HepG2 (cell line): ENCODE results near the gene DNASE1L2. TPM values are rescaled to one million over a fixed set of nuclear protein-coding genes. Genes with fewer than 3 reads are reported as not detected.

Experiments
- CBFB ChIP-seq: sonication (generic); formaldehyde crosslinking; IDR thresholded peaks from 2 replicates; pipeline ENCODE4 v1.4.0; 2020; ENCODE audit warnings: missing genetic modification reagents
- DMTF1 ChIP-seq: sonication (generic); formaldehyde crosslinking; IDR thresholded peaks from 2 replicates; pipeline ENCODE4 v1.4.0; 2020; ENCODE audit warnings: mild to moderate bottlenecking, missing genetic modification reagents
- ELF1 ChIP-seq: sonication (generic); formaldehyde crosslinking; IDR thresholded peaks from 2 replicates; pipeline ENCODE4 v1.4.0; 2020; ENCODE audit warnings: missing genetic modification reagents
- FOXC1 ChIP-seq: sonication (generic); formaldehyde crosslinking; IDR thresholded peaks from 2 replicates; pipeline ENCODE4 v1.8.0; 2022; ENCODE audit warnings: mild to moderate bottlenecking, missing genetic modification reagents, borderline replicate concordance
- FOXM1 ChIP-seq: sonication (generic); formaldehyde crosslinking; IDR thresholded peaks from 2 replicates; pipeline ENCODE4 v1.5.0; 2020; ENCODE audit warnings: missing genetic modification reagents
- GABPB1 ChIP-seq: IDR thresholded peaks from 2 replicates; pipeline ENCODE4 v1.6.1; 2016; ENCODE audit warnings: mild to moderate bottlenecking, missing genetic modification reagents, moderate library complexity, missing compliant biosample characterization
- HNRNPUL1 ChIP-seq: fragments of 200-400 bp; formaldehyde crosslinking; IDR thresholded peaks from 2 replicates; pipeline ENCODE4 v1.6.1; 2017; ENCODE audit warnings: low read depth, mild to moderate bottlenecking, low read length, moderate library complexity
- HOXA3 ChIP-seq: sonication (generic); formaldehyde crosslinking; IDR thresholded peaks from 2 replicates; pipeline ENCODE4 v1.5.0; 2020; ENCODE audit warnings: missing genetic modification reagents
- LRRFIP1 ChIP-seq: sonication (generic); formaldehyde crosslinking; conservative IDR thresholded peaks from 2 replicates; pipeline ENCODE4 v1.4.0; 2020; ENCODE audit warnings: missing genetic modification reagents
- MLLT10 ChIP-seq: sonication (generic); formaldehyde crosslinking; IDR thresholded peaks from 2 replicates; pipeline ENCODE4 v1.4.0; 2020; ENCODE audit warnings: missing genetic modification reagents
- NCOR1 ChIP-seq: fragments of 200-600 bp; sonication (generic); IDR thresholded peaks from 2 replicates; pipeline ENCODE4 v1.7.0; 2017; ENCODE audit warnings: antibody characterized with exemption, low read length, borderline replicate concordance
- NFIC ChIP-seq: IDR thresholded peaks from 2 replicates; pipeline ENCODE4 v1.6.1; 2012; ENCODE audit warnings: mild to moderate bottlenecking, low read length, inconsistent platforms
- POLR2AphosphoS2 ChIP-seq: IDR thresholded peaks from 2 replicates; pipeline ENCODE4 v1.6.1; 2011; ENCODE audit warnings: low read depth, low read length, improper control_type of control experiment
- ZMYM3 ChIP-seq: sonication (generic); formaldehyde crosslinking; IDR thresholded peaks from 2 replicates; pipeline ENCODE4 v1.5.1; 2020; ENCODE audit warnings: mild to moderate bottlenecking, missing genetic modification reagents
- ZNF10 ChIP-seq: sonication (generic); formaldehyde crosslinking; IDR thresholded peaks from 2 replicates; pipeline ENCODE4 v1.4.0; 2020; ENCODE audit warnings: mild to moderate bottlenecking, low read depth, missing genetic modification reagents, borderline replicate concordance
- ZNF354B ChIP-seq: sonication (generic); formaldehyde crosslinking; IDR thresholded peaks from 2 replicates; pipeline ENCODE4 v1.8.0; 2022; ENCODE audit warnings: mild to moderate bottlenecking, missing genetic modification reagents
- ZNF484 ChIP-seq: sonication (generic); formaldehyde crosslinking; IDR thresholded peaks from 2 replicates; pipeline ENCODE4 v1.5.1; 2020; ENCODE audit warnings: mild to moderate bottlenecking, low read depth, missing genetic modification reagents, borderline replicate concordance
- ZNF510 ChIP-seq: sonication (generic); formaldehyde crosslinking; IDR thresholded peaks from 2 replicates; pipeline ENCODE4 v1.4.0; 2020; ENCODE audit warnings: low read depth, mild to moderate bottlenecking, missing genetic modification reagents
- ZNF670 ChIP-seq: sonication (generic); formaldehyde crosslinking; IDR thresholded peaks from 2 replicates; pipeline ENCODE4 v1.8.0; 2022; ENCODE audit warnings: mild to moderate bottlenecking, missing genetic modification reagents, borderline replicate concordance
- ZNF790 ChIP-seq: sonication (generic); formaldehyde crosslinking; IDR thresholded peaks from 2 replicates; pipeline ENCODE4 v1.8.0; 2022; ENCODE audit warnings: missing genetic modification reagents, mild to moderate bottlenecking, borderline replicate concordance
- ZNF83 ChIP-seq: sonication (generic); formaldehyde crosslinking; IDR thresholded peaks from 2 replicates; pipeline ENCODE4 v1.4.0; 2020; ENCODE audit warnings: missing genetic modification reagents, mild to moderate bottlenecking, borderline replicate concordance
- polyA plus RNA-seq, 8 experiments: library from polyadenylated mRNA; depleted of rRNA in 3 of 8; stranded (reverse) in 7 of 8; unstranded in 1 of 8; fragments of >200 nt; fragmentation: Illumina TruSeq in 4 of 8; extraction: Trizol in 4 of 8; gene quantifications; 2 replicates each; pipeline versions ENCODE4 v1.2.1 to v1.2.3, GENCODE V29; 2011 to 2016; ENCODE audit warnings: low read depth in 4 of 8, missing spikeins in 1 of 8, mixed read lengths in 1 of 8; ENCODE audit not compliant: insufficient read depth in 1 of 8
- total RNA-seq, 5 experiments: library from RNA; depleted of rRNA; stranded (reverse); fragments of >200 nt; fragmentation: Illumina TruSeq; extraction: Trizol; gene quantifications; 2 replicates each; pipeline ENCODE4 v1.2.3, GENCODE V29; 2016; ENCODE audit warnings: low read depth in 1 of 5
- TF ChIP-seq, protein P1 (sequence below): sonication (generic); formaldehyde crosslinking; IDR thresholded peaks from 2 replicates; pipeline ENCODE4 v1.8.0; 2022; ENCODE audit warnings: missing genetic modification reagents, mild to moderate bottlenecking, borderline replicate concordance
- TF ChIP-seq, protein P2 (sequence below): sonication (generic); formaldehyde crosslinking; IDR thresholded peaks from 2 replicates; pipeline ENCODE4 v1.5.1; 2020; ENCODE audit warnings: missing genetic modification reagents, mild to moderate bottlenecking, borderline replicate concordance

The DNASE1L2 gene
- total and polyA plus RNA-seq, 2 of the 13 experiments (the other 11 are each of a cell fraction or from before 2014, with no cell fraction given), result 0.44 to 0.50 TPM

GRCh38 chr16:2251296-2252111, 15.3 kb downstream of the DNASE1L2 start, which contains the start of gene ECI1 (continued):
- TF ChIP-seq LRRFIP1 (CRISPR knock-in tag) (no peak), MLLT10 (CRISPR knock-in tag) (no peak), ZMYM3 (CRISPR knock-in tag) (peak; percentile 49; the same call in 1 of the 2 replicates), ZNF83 (no peak; the same call in 1 of the 2 replicates), POLR2AphosphoS2 (peak; percentile 91), ZNF670 (CRISPR knock-in tag) (peak; percentile 81), HOXA3 (CRISPR knock-in tag) (peak; percentile 84), CBFB (CRISPR knock-in tag) (peak; percentile 93), ZNF10 (CRISPR knock-in tag) (no peak), GABPB1 (CRISPR knock-in tag) (peak; percentile 94), ZNF790 (CRISPR knock-in tag) (0 out of 2 replicates have a peak, but pooled peaks have one; percentile 6), NFIC (no peak), FOXM1 (CRISPR knock-in tag) (0 out of 2 replicates have a peak, but pooled peaks have one; percentile 17), ELF1 (peak; percentile 98), ZNF354B (CRISPR knock-in tag) (no peak), ZNF510 (CRISPR knock-in tag) (no peak), NCOR1 (0 out of 2 replicates have a peak, but pooled peaks have one; percentile 26), ZNF484 (no peak), HNRNPUL1 (0 out of 2 replicates have a peak, but pooled peaks have one; percentile 39), DMTF1 (CRISPR knock-in tag) (no peak), FOXC1 (CRISPR knock-in tag) (peak; percentile 49; the same call in 1 of the 2 replicates)
- TF ChIP-seq, protein P1, sequence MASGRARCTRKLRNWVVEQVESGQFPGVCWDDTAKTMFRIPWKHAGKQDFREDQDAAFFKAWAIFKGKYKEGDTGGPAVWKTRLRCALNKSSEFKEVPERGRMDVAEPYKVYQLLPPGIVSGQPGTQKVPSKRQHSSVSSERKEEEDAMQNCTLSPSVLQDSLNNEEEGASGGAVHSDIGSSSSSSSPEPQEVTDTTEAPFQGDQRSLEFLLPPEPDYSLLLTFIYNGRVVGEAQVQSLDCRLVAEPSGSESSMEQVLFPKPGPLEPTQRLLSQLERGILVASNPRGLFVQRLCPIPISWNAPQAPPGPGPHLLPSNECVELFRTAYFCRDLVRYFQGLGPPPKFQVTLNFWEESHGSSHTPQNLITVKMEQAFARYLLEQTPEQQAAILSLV (CRISPR knock-in tag), result no peak
- TF ChIP-seq, protein P2, sequence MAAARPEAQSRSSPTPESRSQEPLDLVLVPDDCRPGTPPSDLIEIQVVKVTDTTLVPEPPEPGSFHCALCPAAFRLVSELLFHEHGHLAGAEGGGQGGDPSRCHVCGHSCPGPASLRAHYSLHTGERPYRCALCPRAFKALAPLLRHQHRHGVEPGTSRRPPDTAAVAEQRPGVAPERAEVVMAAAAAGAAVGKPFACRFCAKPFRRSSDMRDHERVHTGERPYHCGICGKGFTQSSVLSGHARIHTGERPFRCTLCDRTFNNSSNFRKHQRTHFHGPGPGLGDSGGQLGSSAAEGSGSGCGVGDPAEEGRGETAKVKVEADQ (CRISPR knock-in tag), result peak; percentile 71
